HFFc6 (cell line): ENCODE measurements around the gene CHRNA4. TPM values are rescaled to one million over a fixed set of nuclear protein-coding genes. Genes with fewer than 3 reads are reported as not detected.

Experiments
- DNase-seq: peaks from one replicate; pipeline ENCODE4 v3.0.0-alpha.2; 2018
- H3K27ac Mint-ChIP-seq: 2 replicates; pipeline ENCODE4 v1.8.0; 2020; ENCODE audit warnings: mild to moderate bottlenecking, mixed read lengths
- H3K27me3 Mint-ChIP-seq: 2 replicates; pipeline ENCODE4 v1.8.0; 2021; ENCODE audit warnings: mild to moderate bottlenecking, moderate library complexity, mixed read lengths; ENCODE audit not compliant: insufficient read depth
- H3K36me3 Mint-ChIP-seq: 2 replicates; pipeline ENCODE4 v1.8.0; 2021; ENCODE audit warnings: low read depth, mixed read lengths
- H3K4me1 Mint-ChIP-seq: 2 replicates; pipeline ENCODE4 v1.8.0; 2020; ENCODE audit warnings: low read depth, mixed read lengths
- H3K4me3 Mint-ChIP-seq: 2 replicates; pipeline ENCODE4 v1.8.0; 2020; ENCODE audit warnings: mild to moderate bottlenecking, moderate library complexity, mixed read lengths
- H3K9me3 Mint-ChIP-seq: 2 replicates; pipeline ENCODE4 v1.8.0; 2020; ENCODE audit warnings: mild to moderate bottlenecking, mixed read lengths
- CTCF ChIP-seq: fragments of 200-600 bp; sonication (generic); IDR thresholded peaks from 2 replicates; pipeline ENCODE4 v1.5.0; 2021; ENCODE audit warnings: antibody characterized with exemption, mild to moderate bottlenecking
- total RNA-seq, 6 experiments: library from RNA; stranded (reverse); fragmentation: NEBNext Ultra II Directional; extraction: Animal tissue kit (Norgen Biotek cat#: 25700); gene quantifications; 2 replicates in 1 of 6; 3 replicates in 5 of 6; pipeline ENCODE4 v1.2.3, GENCODE V29; 2021

CHRNA4 gene
- total RNA-seq, 6 experiments from 2014 or later, result not detected

GRCh38 chr20:63298731-63299312, 62.3 kb downstream of the CHRNA4 start:
- H3K4me1 Mint-ChIP-seq, result no peaks in the 10 kb centered on the region
- H3K4me3 Mint-ChIP-seq, result no peak overlapping the region
- H3K9me3 Mint-ChIP-seq, result no peaks in the 10 kb centered on the region; the same call in 1 of the 2 replicates
- no peak overlapping the region for H3K27ac Mint-ChIP-seq
- H3K27me3 Mint-ChIP-seq, result peaks cover 35% of the 10 kb centered on the region
- no peak for TF ChIP-seq CTCF
- DNase-seq, result no peak
- no peaks in the 10 kb centered on the region for H3K36me3 Mint-ChIP-seq

GRCh38 chr20:63297796-63298572, 63.2 kb downstream of the CHRNA4 start:
- Mint-ChIP-seq H3K9me3 (no peaks in the 10 kb centered on the region; the same call in 1 of the 2 replicates), H3K4me1 (no peaks in the 10 kb centered on the region), H3K27ac (no peak overlapping the region), H3K27me3 (peaks cover 38% of the 10 kb centered on the region), H3K4me3 (no peak overlapping the region), H3K36me3 (no peaks in the 10 kb centered on the region)
- DNase-seq, result no peak
- no peak for TF ChIP-seq CTCF

- H3K4me1 Mint-ChIP-seq, result no peaks in the 10 kb centered on the region
- no peak for DNase-seq
- no peak overlapping the region for H3K27ac Mint-ChIP-seq
- H3K9me3 Mint-ChIP-seq, result no peaks in the 10 kb centered on the region; the same call in 1 of the 2 replicates
- TF ChIP-seq CTCF, result no peak
- no peak overlapping the region for H3K4me3 Mint-ChIP-seq
- H3K36me3 Mint-ChIP-seq, result no peaks in the 10 kb centered on the region
- peaks cover 32% of the 10 kb centered on the region for H3K27me3 Mint-ChIP-seq
These were observed 63.8 kb downstream of the CHRNA4 start for GRCh38 chr20:63297371-63297781.

GRCh38 chr20:63296531-63297299, 64.4 kb downstream of the CHRNA4 start:
- peaks cover 32% of the 10 kb centered on the region for H3K27me3 Mint-ChIP-seq
- H3K27ac Mint-ChIP-seq, result no peak overlapping the region
- no peak for TF ChIP-seq CTCF
- no peaks in the 10 kb centered on the region for H3K36me3 Mint-ChIP-seq
- H3K4me3 Mint-ChIP-seq, result no peak overlapping the region
- no peaks in the 10 kb centered on the region; the same call in 1 of the 2 replicates for H3K9me3 Mint-ChIP-seq
- no peaks in the 10 kb centered on the region for H3K4me1 Mint-ChIP-seq
- no peak for DNase-seq

GRCh38 chr20:63295846-63296245, 65.3 kb downstream of the CHRNA4 start:
- Mint-ChIP-seq H3K27me3 (peaks cover 30% of the 10 kb centered on the region), H3K4me1 (no peaks in the 10 kb centered on the region), H3K9me3 (no peaks in the 10 kb centered on the region), H3K36me3 (no peaks in the 10 kb centered on the region), H3K27ac (no peak overlapping the region), H3K4me3 (no peak overlapping the region)
- no peak for DNase-seq
- no peak for TF ChIP-seq CTCF
